GM06990 (cell line): ENCODE measurements around the gene RCE1.
A peak's percentile ranks its signal among the peaks of the same experiment; 100 is the strongest.

ENCODE experiments used
- DNase-seq: peaks from one replicate; pipeline ENCODE4 v3.0.0-alpha.2; 2011; ENCODE audit not compliant: insufficient read length; ENCODE audit errors: extremely low read depth
- H3K27me3 ChIP-seq: replicated peaks from 2 replicates; pipeline ENCODE4 v1.6.0; 2011; ENCODE audit warnings: low read length; ENCODE audit not compliant: control insufficient read depth, insufficient read depth
- H3K36me3 ChIP-seq: 2 replicates; pipeline ENCODE4 v1.5.1; 2011; ENCODE audit warnings: low read length; ENCODE audit not compliant: control insufficient read depth, insufficient read depth
- H3K4me3 ChIP-seq: replicated peaks from 2 replicates; pipeline ENCODE4 v1.5.1; 2011; ENCODE audit warnings: low read depth, mild to moderate bottlenecking, control low read depth, low read length
- CTCF ChIP-seq: IDR thresholded peaks from 2 replicates; pipeline ENCODE4 v1.5.1; 2011; ENCODE audit warnings: low read length, control low read depth, mild to moderate bottlenecking, inconsistent platforms; ENCODE audit not compliant: insufficient read depth, poor library complexity, severe bottlenecking

Gene RCE1

GRCh38 chr11:66851239-66851596 lies 8.0 kb downstream of the RCE1 start:
- Histone ChIP-seq H3K27me3 (no peaks in the 10 kb centered on the region), H3K36me3 (peaks cover 14% of the 10 kb centered on the region), H3K4me3 (no peak overlapping the region)
- no peak for DNase-seq
- no peak for TF ChIP-seq CTCF

- Histone ChIP-seq H3K27me3 (no peaks in the 10 kb centered on the region), H3K36me3 (peaks cover 10% of the 10 kb centered on the region), H3K4me3 (no peak overlapping the region)
- peak; percentile 42 for DNase-seq
- peak; percentile 45 for TF ChIP-seq CTCF
Observed at GRCh38 chr11:66851698-66852465, 8.6 kb downstream of the RCE1 start.

GRCh38 chr11:66852466-66853241 lies 9.4 kb downstream of the RCE1 start:
- TF ChIP-seq CTCF: no peak
- Histone ChIP-seq H3K36me3 (peaks cover 8% of the 10 kb centered on the region), H3K4me3 (no peak overlapping the region), H3K27me3 (no peaks in the 10 kb centered on the region)
- peak; percentile 10 for DNase-seq

GRCh38 chr11:66853242-66854229 lies 10.3 kb downstream of the RCE1 start:
- Histone ChIP-seq H3K4me3 (no peak overlapping the region), H3K36me3 (peaks cover 6% of the 10 kb centered on the region), H3K27me3 (no peaks in the 10 kb centered on the region)
- no peak for DNase-seq
- no peak for TF ChIP-seq CTCF

GRCh38 chr11:66854231-66854661 lies 11.0 kb downstream of the RCE1 start:
- H3K36me3 ChIP-seq: peaks cover 4% of the 10 kb centered on the region
- H3K4me3 ChIP-seq: no peak overlapping the region
- no peak for DNase-seq
- H3K27me3 ChIP-seq: no peaks in the 10 kb centered on the region
- TF ChIP-seq CTCF: no peak
